NK-92 (cell line): ENCODE measurements around the gene FZR1.
"Not testable (repeated sequence)": the region's sequence is repeated elsewhere in the genome, so short reads cannot be mapped to it uniquely, and the experiment has no call there.

Source experiments
- DNase-seq: peaks from one replicate; lab custom pipeline; 2025; ENCODE audit not compliant: unreplicated experiment; lab: John Stamatoyannopoulos, UW

The FZR1 gene

GRCh38 chr19:3570606-3571011, 64.5 kb downstream of the FZR1 start:
- no peak for DNase-seq

GRCh38 chr19:3572132-3572854, 66.2 kb downstream of the FZR1 start:
- DNase-seq = peak; percentile 97

GRCh38 chr19:3572855-3573161, 66.7 kb downstream of the FZR1 start, which contains the start of gene HMG20B:
HMG20B (plus strand) TSS chr19:3572944; CDS start chr19:3573310, 366 bp downstream.
- no peak for DNase-seq

GRCh38 chr19:3573162-3573857, 67.2 kb downstream of the FZR1 start:
- DNase-seq = no peak

- no peak for DNase-seq
These were observed 67.9 kb downstream of the FZR1 start for GRCh38 chr19:3573858-3574637.

- no peak for DNase-seq
These were observed 69.2 kb downstream of the FZR1 start for GRCh38 chr19:3575260-3575741.

- no peak for DNase-seq
These were observed 70.0 kb downstream of the FZR1 start for GRCh38 chr19:3575949-3576673.

GRCh38 chr19:3576696-3577443, 70.8 kb downstream of the FZR1 start:
- DNase-seq = no peak

GRCh38 chr19:3577723-3578344, 71.7 kb downstream of the FZR1 start:
- no peak for DNase-seq

- DNase-seq = no peak
These were observed 72.3 kb downstream of the FZR1 start for GRCh38 chr19:3578390-3578789.

- no peak for DNase-seq
These were observed 74.2 kb downstream of the FZR1 start for GRCh38 chr19:3580156-3580934.

- DNase-seq = not testable (repeated sequence)
These were observed 75.7 kb downstream of the FZR1 start for GRCh38 chr19:3581792-3582191.

- DNase-seq = not testable (repeated sequence)
These were observed 78.1 kb downstream of the FZR1 start for GRCh38 chr19:3584036-3584802.

GRCh38 chr19:3585301-3586126, 79.4 kb downstream of the FZR1 start, which contains the start of gene GIPC3:
GIPC3 (plus strand) TSS chr19:3585478; CDS start chr19:3585598, 120 bp downstream.
- DNase-seq = no peak

GRCh38 chr19:3586127-3586626, 80.1 kb downstream of the FZR1 start:
- no peak for DNase-seq

GRCh38 chr19:3586707-3587346, 80.7 kb downstream of the FZR1 start:
- DNase-seq = no peak
